HG03060 (cell line): ENCODE measurements around the gene G6PC2.
A peak's percentile ranks its signal among the peaks of the same experiment; 100 is the strongest.
"Not testable (repeated sequence)": the region's sequence is repeated elsewhere in the genome, so short reads cannot be mapped to it uniquely, and the experiment has no call there.

ENCODE experiments used
- ATAC-seq: cut with Tn5 transposase; IDR thresholded peaks from one replicate; pipeline ENCODE4 v1.9.1; 2021; ENCODE audit warnings: low read depth, moderate number of reproducible peaks; ENCODE audit not compliant: unreplicated experiment

The G6PC2 gene, protein sequence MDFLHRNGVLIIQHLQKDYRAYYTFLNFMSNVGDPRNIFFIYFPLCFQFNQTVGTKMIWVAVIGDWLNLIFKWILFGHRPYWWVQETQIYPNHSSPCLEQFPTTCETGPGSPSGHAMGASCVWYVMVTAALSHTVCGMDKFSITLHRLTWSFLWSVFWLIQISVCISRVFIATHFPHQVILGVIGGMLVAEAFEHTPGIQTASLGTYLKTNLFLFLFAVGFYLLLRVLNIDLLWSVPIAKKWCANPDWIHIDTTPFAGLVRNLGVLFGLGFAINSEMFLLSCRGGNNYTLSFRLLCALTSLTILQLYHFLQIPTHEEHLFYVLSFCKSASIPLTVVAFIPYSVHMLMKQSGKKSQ

DNA sequence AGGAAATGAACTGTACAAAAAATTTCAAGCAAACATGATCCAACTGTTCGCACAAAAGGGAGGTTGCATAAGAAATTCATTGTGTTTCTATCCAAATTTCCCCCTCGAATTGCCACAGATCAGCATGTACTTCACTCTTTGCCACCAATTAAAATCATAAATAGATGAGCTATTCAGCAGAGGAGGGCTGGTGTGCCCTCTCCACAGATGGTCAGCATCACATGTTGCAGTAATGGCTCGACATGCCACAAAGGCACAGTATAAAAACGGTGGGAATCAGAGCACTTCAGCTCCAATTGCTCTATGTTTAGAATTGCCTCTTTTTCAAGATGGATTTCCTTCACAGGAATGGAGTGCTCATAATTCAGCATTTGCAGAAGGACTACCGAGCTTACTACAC is at the start of gene G6PC2:
Gene G6PC2, plus strand, starts transcription at position 289 of the 400 bp plus-strand sequence. Its CDS starts 41 bp downstream, at position 330.
- ATAC-seq, result no peak

DNA sequence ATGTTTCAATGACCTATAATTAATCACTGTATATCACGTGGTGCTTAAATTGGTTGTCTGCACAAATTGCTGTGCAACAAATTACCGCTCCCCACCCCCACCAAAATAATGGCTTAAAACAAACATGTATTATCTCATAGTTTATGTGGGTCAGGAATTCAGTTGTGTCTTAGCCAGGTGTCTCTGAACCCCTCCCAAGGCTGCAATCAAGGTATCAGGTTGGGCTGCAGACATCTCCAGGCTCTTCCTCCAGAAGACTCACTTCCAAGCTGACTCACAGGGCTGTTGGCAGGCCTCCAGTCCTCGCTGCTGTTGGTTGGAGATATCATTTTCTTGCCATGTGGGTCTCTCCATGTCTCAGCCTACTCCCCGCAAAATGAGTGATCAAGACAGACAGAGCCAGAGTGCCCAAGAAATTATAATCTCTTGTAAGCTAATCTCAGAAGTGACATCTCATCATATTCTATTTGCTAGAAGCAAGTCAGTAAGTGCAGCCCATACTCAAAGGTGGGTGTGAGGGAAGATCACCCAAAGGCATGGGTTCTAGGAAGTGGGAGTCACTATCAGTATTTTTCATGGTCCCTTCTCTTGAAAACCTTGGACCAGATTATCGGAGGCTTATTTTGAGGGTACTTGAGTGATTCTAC is 49.3 kb upstream of the G6PC2 start:
- no peak for ATAC-seq

DNA sequence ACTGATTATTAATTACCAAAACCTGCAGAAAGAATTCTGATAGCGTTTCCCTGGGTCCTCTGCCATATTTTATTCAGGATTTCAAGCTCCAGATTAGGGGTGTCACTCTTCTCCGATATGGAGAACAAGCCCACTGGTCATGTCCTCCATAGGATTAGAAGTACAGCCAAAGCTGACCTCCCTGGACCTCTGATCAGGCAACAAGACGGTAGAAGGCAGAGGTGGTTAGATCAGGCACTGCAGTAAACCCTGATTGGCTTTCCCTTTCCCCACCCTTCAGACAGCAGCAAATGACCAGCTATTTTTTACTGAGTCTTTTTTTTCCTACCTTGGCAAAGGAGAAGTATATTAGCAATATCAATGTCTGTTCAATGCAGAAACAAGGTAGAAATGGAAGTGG is 48.6 kb upstream of the G6PC2 start:
- no peak for ATAC-seq

DNA sequence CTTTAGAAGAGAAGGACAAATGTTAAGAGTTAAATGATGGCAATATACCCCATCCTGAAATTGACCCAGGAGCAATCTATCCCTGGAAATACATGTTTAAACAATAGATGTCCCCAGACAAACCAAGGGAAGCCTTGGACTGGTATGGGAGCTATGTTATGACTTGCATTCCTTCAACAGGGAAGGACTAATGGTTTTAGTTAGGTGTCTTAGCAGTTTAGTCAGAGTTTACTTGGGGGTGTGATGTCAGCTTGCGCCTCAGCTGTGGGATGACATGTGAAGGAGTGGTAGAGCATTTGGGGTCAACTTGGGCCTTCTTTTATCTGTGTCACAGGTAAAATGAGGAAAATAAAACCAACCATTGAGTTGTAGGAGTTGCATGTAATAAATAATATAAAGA is 47.6 kb upstream of the G6PC2 start:
- ATAC-seq, result no peak

DNA sequence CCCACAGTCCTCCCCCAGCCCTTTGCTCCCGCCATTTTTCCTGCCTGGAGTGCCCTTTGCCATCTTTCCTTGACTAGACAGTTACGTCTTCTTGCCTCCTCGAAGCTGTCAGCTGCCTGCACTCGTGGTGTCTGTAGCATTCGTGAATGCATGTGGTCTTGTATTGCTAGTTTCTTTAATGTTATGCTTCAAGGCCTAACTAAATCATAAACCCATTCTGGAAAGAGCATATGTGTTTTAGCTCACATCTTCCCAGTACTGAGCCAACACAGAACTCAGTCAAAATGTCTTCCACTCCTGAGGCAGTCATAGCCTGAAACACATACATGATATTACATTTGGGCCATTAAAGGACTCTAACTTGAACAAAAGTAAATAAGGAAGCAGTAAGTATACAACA is 46.4 kb upstream of the G6PC2 start:
- ATAC-seq, result no peak

DNA sequence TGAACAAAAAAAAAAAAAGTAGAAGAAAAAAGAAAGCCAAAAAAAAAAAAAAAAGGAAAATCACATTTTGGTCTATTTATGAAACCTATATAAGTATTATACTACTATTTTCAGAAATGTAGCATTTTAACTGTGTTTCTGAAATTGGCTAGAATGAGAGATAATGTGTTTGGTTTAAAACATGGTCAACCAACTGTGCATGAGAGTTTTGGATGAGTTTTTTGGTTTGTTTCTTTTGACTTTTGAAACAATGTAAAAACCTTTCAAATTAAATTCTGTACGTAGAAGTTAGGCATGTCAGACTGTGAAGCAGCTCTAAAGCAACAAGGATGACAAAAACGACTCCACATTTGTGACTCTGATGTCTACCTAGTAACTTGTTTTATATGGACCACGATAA is 45.5 kb upstream of the G6PC2 start:
- ATAC-seq, result no peak

DNA sequence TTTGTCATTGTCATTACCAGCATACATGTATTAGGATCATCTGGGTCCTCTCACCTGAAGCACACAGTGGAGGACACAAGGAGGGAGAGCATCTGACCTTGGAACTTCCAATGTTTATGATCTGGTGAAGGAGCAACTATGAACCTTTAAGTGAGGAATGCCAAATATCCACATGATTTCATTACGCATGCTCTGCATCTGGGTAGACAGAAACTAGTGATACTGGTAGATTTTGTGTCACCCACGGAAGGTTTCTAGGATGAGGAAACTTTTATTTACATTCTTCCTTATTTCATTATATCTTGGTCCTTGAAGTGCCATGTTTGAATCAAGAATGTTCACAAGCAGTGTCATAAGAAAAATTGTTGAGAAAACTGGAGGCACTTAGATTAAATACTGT is 42.9 kb upstream of the G6PC2 start:
- ATAC-seq, result no peak

DNA sequence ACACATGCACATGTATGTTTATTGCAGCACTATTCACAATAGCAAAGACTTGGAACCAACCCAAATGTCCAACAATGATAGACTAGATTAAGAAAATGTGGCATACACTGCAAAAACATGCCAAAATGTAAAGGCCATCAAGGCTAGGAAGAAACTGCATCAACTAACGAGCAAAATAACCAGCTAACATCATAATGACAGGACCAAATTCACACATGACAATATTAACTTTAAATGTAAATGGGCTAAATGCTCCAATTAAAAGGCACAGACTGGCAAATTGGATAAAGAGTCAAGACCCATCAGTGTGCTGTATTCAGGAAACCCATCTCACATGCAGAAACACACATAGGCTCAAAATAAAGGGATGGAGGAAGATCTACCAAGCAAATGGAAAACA is 33.9 kb upstream of the G6PC2 start:
- not testable (repeated sequence) for ATAC-seq

DNA sequence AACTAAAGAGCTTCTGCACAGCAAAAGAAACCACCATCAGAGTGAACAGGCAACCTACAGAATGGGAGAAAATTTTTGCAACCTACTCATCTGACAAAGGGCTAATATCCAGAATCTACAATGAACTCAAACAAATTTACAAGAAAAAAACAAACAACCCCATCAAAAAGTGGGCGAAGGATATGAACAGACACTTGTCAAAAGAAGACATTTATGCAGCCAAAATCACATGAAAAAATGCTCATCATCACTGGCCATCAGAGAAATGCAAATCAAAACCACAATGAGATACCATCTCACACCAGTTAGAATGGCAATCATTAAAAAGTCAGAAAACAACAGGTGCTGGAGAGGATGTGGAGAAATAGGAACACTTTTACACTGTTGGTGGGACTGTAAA is 30.7 kb upstream of the G6PC2 start:
- ATAC-seq, result not testable (repeated sequence)

DNA sequence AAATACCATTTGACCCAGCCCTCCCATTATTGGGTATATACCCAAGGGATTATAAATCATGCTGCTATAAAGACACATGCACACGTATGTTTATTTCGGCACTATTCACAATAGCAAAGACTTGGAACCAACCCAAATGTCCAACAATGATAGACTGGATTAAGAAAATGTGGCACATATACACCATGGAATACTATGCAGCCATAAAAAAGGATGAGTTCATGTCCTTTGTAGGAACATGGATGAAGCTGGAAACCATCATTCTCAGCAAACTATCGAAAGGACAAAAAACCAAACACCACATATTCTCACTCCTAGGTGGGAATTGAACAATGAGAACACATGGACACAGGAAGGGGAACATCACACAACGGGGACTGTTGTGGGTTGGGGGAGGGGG is 30.3 kb upstream of the G6PC2 start:
- not testable (repeated sequence) for ATAC-seq

DNA sequence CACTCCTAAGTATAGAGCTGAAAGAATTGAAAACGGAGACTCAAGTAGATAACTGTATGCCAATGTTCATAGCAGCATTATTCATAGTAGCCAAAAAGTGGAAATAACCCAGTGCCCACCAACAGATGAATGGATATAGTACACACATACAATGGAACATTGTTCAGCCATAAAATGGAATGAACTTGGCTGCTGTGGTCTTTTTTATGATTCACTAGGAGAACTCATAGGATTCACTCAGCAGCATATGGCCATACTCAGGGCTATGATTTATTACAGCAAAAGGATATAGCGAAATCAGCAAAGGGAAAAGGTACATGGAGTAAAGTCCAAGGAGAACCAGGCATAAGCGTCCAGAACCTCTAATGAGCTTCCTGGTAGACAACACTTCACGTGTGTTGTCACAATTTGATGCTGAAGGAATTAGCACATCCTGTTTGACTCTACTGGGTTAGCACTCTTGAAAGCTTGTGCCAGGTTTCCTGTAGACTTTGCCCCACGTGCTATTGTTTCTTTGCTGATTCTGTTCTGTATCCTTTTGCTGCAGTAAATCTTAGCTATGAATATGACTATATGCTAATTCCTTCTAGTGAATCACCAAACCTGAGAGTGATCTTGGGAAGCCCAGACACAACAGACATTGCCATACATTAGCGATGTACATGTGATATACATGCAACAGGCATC is 26.6 kb upstream of the G6PC2 start:
- no peak for ATAC-seq

DNA sequence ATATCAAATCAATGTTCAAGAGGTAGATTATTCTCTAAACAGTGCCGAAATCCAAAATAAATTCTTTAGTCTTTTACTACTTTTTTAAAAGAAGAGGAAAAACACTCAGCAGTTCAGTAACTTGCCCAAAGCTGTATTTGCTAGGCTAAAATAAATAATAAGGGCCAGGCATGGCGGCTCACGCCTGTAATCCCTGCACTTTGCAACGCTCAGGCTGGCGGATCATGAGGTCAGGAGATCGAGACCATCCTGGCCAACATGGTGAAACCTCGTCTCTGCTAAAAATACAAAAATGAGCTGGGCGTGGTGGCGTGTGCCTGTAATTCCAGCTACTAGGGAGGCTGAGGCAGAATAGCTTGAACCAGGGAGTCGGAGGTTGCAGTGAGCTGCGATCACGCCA is 18.9 kb upstream of the G6PC2 start:
- ATAC-seq, result not testable (repeated sequence)

DNA sequence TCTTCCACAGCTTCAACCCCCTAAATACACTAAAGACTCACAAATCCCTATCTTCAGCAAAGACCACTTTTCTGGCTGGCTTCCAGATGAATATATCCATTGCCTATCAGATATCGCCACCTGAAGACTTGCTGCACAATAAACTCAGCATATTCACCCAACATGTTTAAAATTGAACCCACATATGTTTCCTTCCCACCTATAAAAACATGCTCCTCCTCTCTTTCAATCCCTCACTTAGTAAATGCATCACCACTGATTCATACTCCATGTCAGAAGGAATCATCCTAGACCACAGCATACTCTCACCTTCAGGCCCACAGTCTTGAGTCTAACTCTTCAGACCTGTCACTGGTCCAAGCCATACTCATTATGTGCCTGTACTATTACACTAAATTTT is 16.1 kb upstream of the G6PC2 start:
- ATAC-seq, result no peak

DNA sequence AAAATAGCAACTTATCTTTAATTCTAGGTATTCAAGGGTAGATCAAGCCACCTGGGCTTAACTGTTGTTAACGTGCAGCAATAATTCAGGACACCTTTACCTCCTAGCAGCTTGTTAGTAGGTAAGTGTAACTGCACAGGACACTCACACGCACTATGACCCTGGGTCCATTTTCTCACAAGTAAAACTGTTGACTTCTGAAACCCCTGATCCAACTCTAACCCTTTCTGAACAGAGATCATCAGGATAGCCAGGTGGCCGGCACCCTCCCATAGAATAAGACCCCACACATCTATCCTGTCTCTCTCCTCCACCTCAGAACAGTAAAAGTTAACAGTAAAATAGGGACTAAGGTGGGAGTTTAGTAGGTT is 11.5 kb upstream of the G6PC2 start:
- no peak for ATAC-seq

DNA sequence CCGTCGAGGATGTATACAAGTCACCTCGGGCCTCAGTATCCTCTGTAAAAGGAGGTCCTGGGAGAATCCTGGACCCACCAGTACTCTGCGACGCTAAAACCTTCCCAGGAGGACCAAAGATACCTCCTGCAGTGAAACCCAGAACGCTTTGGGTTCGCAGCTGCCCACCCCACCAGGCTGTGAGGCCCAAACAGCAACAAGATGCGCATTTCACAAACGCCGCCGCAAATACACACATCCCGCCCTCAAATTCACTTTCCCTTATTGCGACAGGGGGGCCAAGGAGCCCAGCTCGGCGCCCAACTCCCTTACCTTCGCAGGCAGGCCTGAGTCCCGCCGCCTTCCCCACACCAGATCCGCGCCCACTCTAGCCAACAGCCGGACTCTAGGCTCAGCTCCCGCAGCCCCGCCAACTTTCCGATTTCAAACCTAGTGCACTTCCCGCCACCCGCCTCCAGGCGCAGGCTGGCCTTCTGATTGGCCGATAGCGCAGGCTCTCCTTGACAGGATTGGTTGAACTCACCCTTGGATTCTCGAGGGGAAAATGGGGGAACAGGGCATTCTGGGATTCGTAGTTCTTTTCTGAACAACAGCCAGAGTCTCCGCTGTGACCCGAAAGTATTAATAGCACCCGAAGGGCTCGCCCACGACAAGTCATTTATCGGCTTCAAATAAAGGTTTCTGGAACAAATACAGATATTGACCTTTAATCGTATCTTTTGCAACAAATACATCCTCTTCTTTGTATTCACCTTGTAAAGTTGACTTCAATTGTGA is 10.9 kb upstream of the G6PC2 start, which contains the start of gene SPC25:
Gene SPC25, minus strand, starts transcription at position 425 of the 777 bp plus-strand sequence. CDS start 911 bp downstream, outside the sequence.
- ATAC-seq, result peak; percentile 100

DNA sequence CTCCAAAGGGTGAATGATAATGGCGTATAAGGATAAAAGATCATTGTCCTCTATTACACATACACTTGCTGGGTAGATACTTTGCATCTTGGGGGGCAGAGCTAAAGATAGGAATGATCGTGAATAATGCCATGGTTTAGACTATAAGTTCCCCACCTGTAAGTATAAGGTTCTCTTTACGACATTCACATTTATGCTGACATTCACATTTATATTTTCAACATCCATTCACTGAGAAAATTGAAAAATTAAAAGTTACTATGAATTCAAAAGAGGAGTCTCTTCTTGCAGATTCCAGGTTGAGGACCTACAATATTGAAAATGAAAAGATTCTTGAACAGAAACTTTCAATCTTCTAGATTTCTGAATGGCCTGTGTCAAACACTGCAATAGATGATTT is 8.8 kb upstream of the G6PC2 start:
- ATAC-seq, result no peak

DNA sequence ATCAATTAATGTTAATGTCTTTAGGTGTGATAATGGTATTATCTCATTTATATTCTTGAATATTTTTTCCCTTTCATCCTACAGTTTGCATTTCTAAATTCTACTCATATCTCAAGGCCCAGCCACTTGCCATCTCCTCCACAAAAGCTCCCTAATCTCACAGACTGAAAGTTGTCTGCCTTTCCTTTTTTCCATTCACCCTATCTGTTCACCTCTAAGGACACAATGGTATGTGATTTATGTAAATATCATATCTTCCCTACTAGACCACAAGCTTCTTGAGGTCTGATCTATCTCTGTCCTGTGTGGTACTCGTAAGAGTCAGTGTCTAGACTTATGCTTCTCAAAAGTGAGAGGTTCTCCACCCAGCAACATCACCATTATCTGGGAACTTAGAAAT is 7.0 kb upstream of the G6PC2 start:
- no peak for ATAC-seq

DNA sequence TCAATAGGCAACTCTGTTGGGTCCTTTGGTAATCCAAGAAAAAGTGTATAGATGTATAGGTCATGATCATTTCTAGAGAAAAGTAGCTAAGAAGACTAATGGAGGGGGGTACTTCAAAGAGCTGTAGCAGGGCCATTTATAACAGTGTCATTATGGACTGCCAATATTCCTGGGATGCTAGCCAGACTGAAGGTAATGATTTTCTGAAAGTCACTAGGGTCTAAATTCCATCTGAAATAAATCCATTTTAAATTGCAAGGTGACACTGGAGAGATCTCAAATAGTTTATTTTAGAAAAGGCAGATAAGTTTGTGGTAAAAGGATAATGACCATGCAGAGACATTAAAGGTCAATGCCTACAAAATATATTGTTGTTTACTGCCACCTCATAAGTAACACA is 6.4 kb upstream of the G6PC2 start:
- no peak for ATAC-seq

DNA sequence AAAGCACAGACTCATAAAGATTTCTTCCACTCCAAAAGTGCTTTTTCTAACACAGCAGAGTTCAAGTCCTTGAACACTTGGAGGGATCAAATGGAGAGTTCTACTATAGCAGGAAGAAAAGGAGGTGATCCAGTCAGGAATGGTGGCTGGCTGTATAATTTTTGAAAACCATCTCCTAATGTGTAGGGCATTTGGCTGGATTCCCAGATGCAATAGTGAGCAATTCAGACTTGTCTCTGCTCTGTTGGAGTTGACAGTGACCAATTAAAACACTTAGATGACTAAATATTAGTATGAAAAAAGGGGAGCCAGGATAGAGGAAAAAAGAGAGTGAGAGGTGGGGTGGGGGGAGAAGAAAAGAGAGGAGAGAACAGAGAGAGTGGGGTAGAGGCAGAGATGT is 5.3 kb upstream of the G6PC2 start:
- no peak for ATAC-seq

DNA sequence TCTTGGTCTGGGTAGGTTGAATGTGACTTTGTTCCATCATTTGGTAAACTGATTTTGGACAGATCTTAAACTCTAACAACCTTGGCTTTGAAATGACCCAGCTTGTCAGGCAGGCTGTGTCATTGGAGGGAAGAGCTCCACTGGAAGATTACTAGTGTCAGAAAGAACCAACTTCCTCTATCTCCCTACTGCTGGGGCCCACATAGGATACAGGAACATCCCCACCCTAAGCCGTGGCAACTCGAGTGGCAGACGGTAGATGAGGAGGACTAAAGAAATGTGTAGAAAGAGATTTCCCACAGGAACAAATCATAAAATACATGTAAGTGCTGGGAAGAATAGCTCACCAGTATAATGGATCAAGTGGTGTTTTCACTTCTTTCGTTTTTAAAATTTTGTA is 4.3 kb upstream of the G6PC2 start:
- no peak for ATAC-seq

DNA sequence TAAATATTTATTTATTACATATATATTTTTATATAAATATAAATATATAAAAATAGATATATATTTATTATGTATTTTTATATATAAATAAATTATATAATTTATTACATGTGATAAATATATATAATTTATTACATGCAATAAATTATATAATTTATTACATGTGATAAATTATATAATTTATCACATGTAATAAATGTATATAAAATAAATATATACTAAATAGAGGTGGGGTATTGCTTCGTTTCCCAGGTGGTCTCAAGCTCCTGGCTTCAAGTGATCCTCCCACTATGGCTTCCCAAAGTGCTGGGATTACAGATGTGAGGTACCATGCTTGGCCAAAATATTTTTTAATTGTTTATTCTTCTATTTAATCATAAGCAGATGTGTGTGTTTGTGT is 3.6 kb upstream of the G6PC2 start:
- ATAC-seq, result no peak
